ENCODE data around the gene NFYA. TPM values are rescaled to one million over a fixed set of nuclear protein-coding genes. Genes with fewer than 3 reads are reported as not detected.

Gene NFYA
- total and polyA plus RNA-seq, 4 donors: 5.9 to 38.0 (median 16.7) TPM

GRCh38 chr6:41125282-41125681, 52.5 kb downstream of the NFYA start:
- no peak for ATAC-seq (ENCODE audit: insufficient read depth, low FRiP score)
- no peaks in the 10 kb centered on the region for H3K27me3 ChIP-seq (ENCODE audit: control insufficient read depth in 3 of 3, insufficient read depth in 3 of 3, low read length in 2 of 3)
- no peak overlapping the region for H3K4me3 ChIP-seq
- no peak for DNase-seq
- no peaks in the 10 kb centered on the region for H3K9me3 ChIP-seq (ENCODE audit: control insufficient read depth in 4 of 4, insufficient read depth in 3 of 4, low read length in 3 of 4)
- WGBS, 2 donors: 96 to 100% methylated on average over 3 of the region's 3 CpGs
- TF ChIP-seq, protein P1, sequence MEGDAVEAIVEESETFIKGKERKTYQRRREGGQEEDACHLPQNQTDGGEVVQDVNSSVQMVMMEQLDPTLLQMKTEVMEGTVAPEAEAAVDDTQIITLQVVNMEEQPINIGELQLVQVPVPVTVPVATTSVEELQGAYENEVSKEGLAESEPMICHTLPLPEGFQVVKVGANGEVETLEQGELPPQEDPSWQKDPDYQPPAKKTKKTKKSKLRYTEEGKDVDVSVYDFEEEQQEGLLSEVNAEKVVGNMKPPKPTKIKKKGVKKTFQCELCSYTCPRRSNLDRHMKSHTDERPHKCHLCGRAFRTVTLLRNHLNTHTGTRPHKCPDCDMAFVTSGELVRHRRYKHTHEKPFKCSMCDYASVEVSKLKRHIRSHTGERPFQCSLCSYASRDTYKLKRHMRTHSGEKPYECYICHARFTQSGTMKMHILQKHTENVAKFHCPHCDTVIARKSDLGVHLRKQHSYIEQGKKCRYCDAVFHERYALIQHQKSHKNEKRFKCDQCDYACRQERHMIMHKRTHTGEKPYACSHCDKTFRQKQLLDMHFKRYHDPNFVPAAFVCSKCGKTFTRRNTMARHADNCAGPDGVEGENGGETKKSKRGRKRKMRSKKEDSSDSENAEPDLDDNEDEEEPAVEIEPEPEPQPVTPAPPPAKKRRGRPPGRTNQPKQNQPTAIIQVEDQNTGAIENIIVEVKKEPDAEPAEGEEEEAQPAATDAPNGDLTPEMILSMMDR (IDR thresholded peaks at IDR 0.05; ENCODE audit: control extremely low read depth, extremely low read depth): no peak
- no peak overlapping the region for H3K9ac ChIP-seq (ENCODE audit: insufficient read depth in 1 of 2, low read length in 2 of 2)
- H3K36me3 ChIP-seq (ENCODE audit: control insufficient read depth in 4 of 4, insufficient read depth in 4 of 4, low read length in 4 of 4): peaks cover 0 to 5% (median 0%) of the 10 kb centered on the region in 4 donors
- no peak overlapping the region for H3K27ac ChIP-seq (ENCODE audit: low read depth in 1 of 2, low read length in 1 of 2)
- no peaks in the 10 kb centered on the region for H3K4me1 ChIP-seq (ENCODE audit: control insufficient read depth in 5 of 5, insufficient read depth in 5 of 5, low read length in 5 of 5)

GRCh38 chr6:41132254-41132653, 59.5 kb downstream of the NFYA start:
- no peak overlapping the region for H3K4me3 ChIP-seq
- ATAC-seq (ENCODE audit: insufficient read depth, low FRiP score) (no peak), DNase-seq (no peak)
- 32 to 62% methylated on average over 2 of the region's 2 CpGs for WGBS, 2 donors
- H3K4me1 ChIP-seq (ENCODE audit: control insufficient read depth in 5 of 5, insufficient read depth in 5 of 5, low read length in 5 of 5): no peaks in the 10 kb centered on the region
- TF ChIP-seq, protein P1 (IDR thresholded peaks at IDR 0.05; ENCODE audit: control extremely low read depth, extremely low read depth): no peak
- no peak overlapping the region for H3K27ac ChIP-seq (ENCODE audit: low read depth in 1 of 2, low read length in 1 of 2)
- no peak overlapping the region for H3K9ac ChIP-seq (ENCODE audit: insufficient read depth in 1 of 2, low read length in 2 of 2)
- no peaks in the 10 kb centered on the region for H3K9me3 ChIP-seq (ENCODE audit: control insufficient read depth in 4 of 4, insufficient read depth in 3 of 4, low read length in 3 of 4)
- no peaks in the 10 kb centered on the region for H3K27me3 ChIP-seq (ENCODE audit: control insufficient read depth in 3 of 3, insufficient read depth in 3 of 3, low read length in 2 of 3)
- peaks cover 0 to 17% (median under 1%) of the 10 kb centered on the region in 4 donors for H3K36me3 ChIP-seq (ENCODE audit: control insufficient read depth in 4 of 4, insufficient read depth in 4 of 4, low read length in 4 of 4)

DNA sequence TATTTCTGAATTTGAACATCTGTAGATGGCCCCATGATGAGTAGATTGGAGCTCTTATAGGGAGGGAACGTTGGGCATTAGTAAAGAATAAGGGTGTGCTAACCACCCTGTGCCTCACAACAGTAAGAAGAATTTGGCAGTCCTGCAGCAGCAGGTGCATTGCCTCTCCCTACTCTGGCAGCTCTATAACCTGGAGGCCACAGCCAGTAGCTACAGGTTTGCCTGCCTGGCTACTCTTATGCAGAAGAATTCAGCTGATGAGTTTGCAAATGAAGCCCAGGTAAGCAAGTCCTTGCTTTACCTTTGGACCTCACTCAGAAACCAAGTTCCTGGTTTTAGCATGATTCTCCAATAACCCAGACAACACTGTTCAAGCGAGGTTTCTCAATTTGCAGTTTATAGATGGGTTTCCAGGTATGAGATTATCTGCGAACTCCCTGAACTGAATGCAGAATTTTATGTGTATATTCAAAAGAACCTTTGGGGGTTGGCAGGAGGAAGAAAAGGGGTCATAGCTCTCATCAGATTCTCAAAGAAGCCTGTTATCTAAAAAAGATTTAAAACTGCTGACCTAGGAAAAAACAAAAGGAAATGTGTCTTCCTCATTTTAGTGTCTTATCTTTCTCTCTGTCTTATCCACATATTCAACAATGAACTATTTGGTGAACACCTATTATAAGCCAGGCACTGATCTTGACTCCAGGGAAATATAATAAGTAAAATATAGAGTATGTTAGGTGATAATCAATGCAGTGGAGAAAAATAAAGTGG, 62.5 kb downstream of the NFYA start:
- WGBS, 2 donors: 91 to 96% methylated on average over 3 of the region's 3 CpGs
- Histone ChIP-seq H3K36me3 (ENCODE audit: control insufficient read depth in 4 of 4, insufficient read depth in 4 of 4, low read length in 4 of 4) (peaks cover 0 to 39% (median under 1%) of the 10 kb centered on the region in 4 donors), H3K27ac (ENCODE audit: low read depth in 1 of 2, low read length in 1 of 2) (no peak overlapping the region), H3K27me3 (ENCODE audit: control insufficient read depth in 3 of 3, insufficient read depth in 3 of 3, low read length in 2 of 3) (no peaks in the 10 kb centered on the region), H3K4me3 (no peak overlapping the region), H3K4me1 (ENCODE audit: control insufficient read depth in 5 of 5, insufficient read depth in 5 of 5, low read length in 5 of 5) (no peaks in the 10 kb centered on the region), H3K9me3 (ENCODE audit: control insufficient read depth in 4 of 4, insufficient read depth in 3 of 4, low read length in 3 of 4) (no peaks in the 10 kb centered on the region), H3K9ac (ENCODE audit: insufficient read depth in 1 of 2, low read length in 2 of 2) (no peak overlapping the region)
- TF ChIP-seq, protein P1 (IDR thresholded peaks at IDR 0.05; ENCODE audit: control extremely low read depth, extremely low read depth): no peak
- ATAC-seq (ENCODE audit: insufficient read depth, low FRiP score) (no peak), DNase-seq (no peak)

Data from lung (tissue), 12 donors.